ENCODE data around the gene ADAMTS18. TPM values are rescaled to one million over a fixed set of nuclear protein-coding genes. Genes with fewer than 3 reads are reported as not detected.

The ADAMTS18 gene
- total RNA-seq, 2 donors from 2014 or later = 2.7 TPM; not detected in 1

GRCh38 chr16:77437859-77438258 lies 3.0 kb upstream of the ADAMTS18 start:
- H3K4me1 ChIP-seq (replicated peaks) = peaks cover 3% of the 10 kb centered on the region
- no peak overlapping the region for H3K4me3 ChIP-seq
- no peaks in the 10 kb centered on the region for H3K9me3 ChIP-seq
- H3K27ac ChIP-seq = no peak overlapping the region
- no peaks in the 10 kb centered on the region for H3K27me3 ChIP-seq (replicated peaks; ENCODE audit: insufficient read depth)
- 40% methylated on average over 2 of the region's 2 CpGs for WGBS
- H3K36me3 ChIP-seq = no peaks in the 10 kb centered on the region
- DNase-seq (ENCODE audit: low spot score) = no peak
- intact Hi-C loops (cut with DNase I) = no loop called here
- TF ChIP-seq CTCF (IDR thresholded peaks at IDR 0.05) = no peak
- no peak for TF ChIP-seq POLR2AphosphoS5 (IDR thresholded peaks at IDR 0.05)
- TF ChIP-seq POLR2A (IDR thresholded peaks at IDR 0.05) = no peak

- no peak overlapping the region for H3K27ac ChIP-seq
- intact Hi-C loops (cut with DNase I) = no loop called here
- peak overlapping the region in 1 of 2 donors; percentile 4 for H3K4me3 ChIP-seq
- peak; percentile 49 for DNase-seq (ENCODE audit: low spot score)
- H3K9me3 ChIP-seq = no peaks in the 10 kb centered on the region
- 13% methylated on average over 20 of the region's 20 CpGs for WGBS
- H3K36me3 ChIP-seq = no peaks in the 10 kb centered on the region
- peaks cover 3% of the 10 kb centered on the region for H3K4me1 ChIP-seq (replicated peaks)
- TF ChIP-seq POLR2A (IDR thresholded peaks at IDR 0.05) (no peak), CTCF (IDR thresholded peaks at IDR 0.05) (no peak), POLR2AphosphoS5 (IDR thresholded peaks at IDR 0.05) (no peak)
- H3K27me3 ChIP-seq (replicated peaks; ENCODE audit: insufficient read depth) = peaks cover 5% of the 10 kb centered on the region
These were observed 512 bp upstream of the ADAMTS18 start for GRCh38 chr16:77435272-77435820.

GRCh38 chr16:77434022-77434529 lies 758 bp downstream of the ADAMTS18 start:
- Histone ChIP-seq H3K4me3 (peak overlapping the region; percentile 2 to 4), H3K27me3 (replicated peaks; ENCODE audit: insufficient read depth) (peaks cover 5% of the 10 kb centered on the region), H3K36me3 (no peaks in the 10 kb centered on the region), H3K4me1 (replicated peaks) (peaks cover 3% of the 10 kb centered on the region), H3K9me3 (no peaks in the 10 kb centered on the region), H3K27ac (no peak overlapping the region)
- 3% methylated on average over 17 of the region's 17 CpGs for WGBS
- DNase-seq (ENCODE audit: low spot score) = no peak
- intact Hi-C loops (cut with DNase I) = no loop called here
- no peak for TF ChIP-seq POLR2AphosphoS5 (IDR thresholded peaks at IDR 0.05)
- no peak for TF ChIP-seq POLR2A (IDR thresholded peaks at IDR 0.05)
- no peak for TF ChIP-seq CTCF (IDR thresholded peaks at IDR 0.05)

GRCh38 chr16:77433146-77433545 lies 1.7 kb downstream of the ADAMTS18 start:
- Histone ChIP-seq H3K36me3 (no peaks in the 10 kb centered on the region), H3K27me3 (replicated peaks; ENCODE audit: insufficient read depth) (peaks cover 5% of the 10 kb centered on the region), H3K9me3 (no peaks in the 10 kb centered on the region), H3K27ac (no peak overlapping the region), H3K4me3 (no peak overlapping the region), H3K4me1 (replicated peaks) (peaks cover 3% of the 10 kb centered on the region)
- 25% methylated on average over 6 of the region's 6 CpGs for WGBS
- intact Hi-C loops (cut with DNase I) = no loop called here
- TF ChIP-seq POLR2AphosphoS5 (IDR thresholded peaks at IDR 0.05) (no peak), POLR2A (IDR thresholded peaks at IDR 0.05) (no peak), CTCF (IDR thresholded peaks at IDR 0.05) (no peak)
- no peak for DNase-seq (ENCODE audit: low spot score)

- no peak for DNase-seq (ENCODE audit: low spot score)
- H3K27ac ChIP-seq = no peak overlapping the region
- TF ChIP-seq CTCF (IDR thresholded peaks at IDR 0.05) = no peak
- no peak for TF ChIP-seq POLR2AphosphoS5 (IDR thresholded peaks at IDR 0.05)
- no peak for TF ChIP-seq POLR2A (IDR thresholded peaks at IDR 0.05)
- H3K36me3 ChIP-seq = no peaks in the 10 kb centered on the region
- no peaks in the 10 kb centered on the region for H3K9me3 ChIP-seq
- H3K27me3 ChIP-seq (replicated peaks; ENCODE audit: insufficient read depth) = peaks cover 5% of the 10 kb centered on the region
- intact Hi-C loops (cut with DNase I) = no loop called here
- H3K4me3 ChIP-seq = no peak overlapping the region
- peaks cover 3% of the 10 kb centered on the region for H3K4me1 ChIP-seq (replicated peaks)
These were observed 2.6 kb downstream of the ADAMTS18 start for GRCh38 chr16:77432264-77432663.

Data from prostate gland (tissue), 2 donors.